Stimulated activated CD4-positive, alpha-beta T cell treated with anti-CD3 and anti-CD28 coated beads, Interleukin-4, amount 100 ng/mL, for 24 hours (primary cell): ENCODE results near the gene PDLIM1.

ENCODE experiments used
- DNase-seq: peaks from one replicate; pipeline ENCODE4 v3.0.0-alpha.2; 2020

PDLIM1 gene

GRCh38 chr10:95287281-95287680 lies 3.5 kb downstream of the PDLIM1 start:
- DNase-seq, result no peak

GRCh38 chr10:95286707-95287106 lies 4.1 kb downstream of the PDLIM1 start:
- no peak for DNase-seq

- no peak for DNase-seq
Observed at GRCh38 chr10:95285556-95285955, 5.2 kb downstream of the PDLIM1 start.

- no peak for DNase-seq
Observed at GRCh38 chr10:95284807-95285206, 6.0 kb downstream of the PDLIM1 start.

GRCh38 chr10:95282107-95282506 lies 8.7 kb downstream of the PDLIM1 start:
- no peak for DNase-seq

- DNase-seq, result no peak
Observed at GRCh38 chr10:95281206-95281605, 9.6 kb downstream of the PDLIM1 start.

- DNase-seq, result no peak
Observed at GRCh38 chr10:95280637-95281036, 10.2 kb downstream of the PDLIM1 start.

GRCh38 chr10:95279042-95279820 lies 11.6 kb downstream of the PDLIM1 start:
- no peak for DNase-seq

GRCh38 chr10:95278061-95278988 lies 12.5 kb downstream of the PDLIM1 start:
- no peak for DNase-seq

GRCh38 chr10:95277614-95278013 lies 13.2 kb downstream of the PDLIM1 start:
- DNase-seq, result no peak

- no peak for DNase-seq
Observed at GRCh38 chr10:95277201-95277570, 13.6 kb downstream of the PDLIM1 start.

- DNase-seq, result no peak
Observed at GRCh38 chr10:95276367-95277200, 14.2 kb downstream of the PDLIM1 start.

- DNase-seq, result no peak
Observed at GRCh38 chr10:95275726-95276366, 15.0 kb downstream of the PDLIM1 start.

GRCh38 chr10:95273393-95274312 lies 17.1 kb downstream of the PDLIM1 start:
- DNase-seq, result no peak

- DNase-seq, result no peak
Observed at GRCh38 chr10:95268438-95268837, 22.4 kb downstream of the PDLIM1 start.

- DNase-seq, result no peak
Observed at GRCh38 chr10:95267251-95267650, 23.6 kb downstream of the PDLIM1 start.

- DNase-seq, result no peak
Observed at GRCh38 chr10:95266674-95267095, 24.1 kb downstream of the PDLIM1 start.

- DNase-seq, result no peak
Observed at GRCh38 chr10:95265572-95265971, 25.2 kb downstream of the PDLIM1 start.

GRCh38 chr10:95264227-95265051 lies 26.4 kb downstream of the PDLIM1 start:
- DNase-seq, result no peak

- no peak for DNase-seq
Observed at GRCh38 chr10:95263864-95264226, 27.0 kb downstream of the PDLIM1 start.
